Smooth muscle cell (in vitro differentiated cells): Measurements from ENCODE around the gene ROBO4. TPM values are rescaled to one million over a fixed set of nuclear protein-coding genes. Genes with fewer than 3 reads are reported as not detected.

Experiments used
- DNase-seq: peaks from one replicate; lab custom pipeline; 2025; ENCODE audit not compliant: unreplicated experiment; lab: John Stamatoyannopoulos, UW
- H2AFZ ChIP-seq: fragments of 200-600 bp; sonication (generic); 2 replicates; pipeline ENCODE4 v1.6.0; 2016; ENCODE audit warnings: antibody characterized with exemption, low read depth, mild to moderate bottlenecking
- H3F3A ChIP-seq: fragments of 200-600 bp; sonication (generic); 2 replicates; pipeline ENCODE4 v1.6.0; 2017; ENCODE audit warnings: antibody characterized with exemption, low read depth
- H3K27ac ChIP-seq: fragments of 200-600 bp; sonication (generic); 2 replicates; pipeline ENCODE4 v1.5.1; 2016; ENCODE audit warnings: low read depth, mild to moderate bottlenecking
- H3K27me3 ChIP-seq: fragments of 200-600 bp; sonication (generic); 2 replicates; pipeline ENCODE4 v1.6.1; 2016; ENCODE audit warnings: low read depth, mild to moderate bottlenecking
- H3K36me3 ChIP-seq: fragments of 200-600 bp; sonication (generic); 2 replicates; pipeline ENCODE4 v1.5.1; 2016; ENCODE audit warnings: low read depth
- H3K4me1 ChIP-seq: fragments of 200-600 bp; sonication (generic); 2 replicates; pipeline ENCODE4 v1.5.1; 2016; ENCODE audit warnings: low read depth
- H3K4me2 ChIP-seq: fragments of 200-600 bp; sonication (generic); 2 replicates; pipeline ENCODE4 v1.6.0; 2016; ENCODE audit warnings: mild to moderate bottlenecking
- H3K4me3 ChIP-seq: fragments of 200-600 bp; sonication (generic); 2 replicates; pipeline ENCODE4 v1.5.1; 2016; ENCODE audit warnings: mild to moderate bottlenecking
- H3K79me2 ChIP-seq: fragments of 200-600 bp; sonication (generic); 2 replicates; pipeline ENCODE4 v1.6.0; 2016; ENCODE audit warnings: low read depth, mild to moderate bottlenecking
- H3K9ac ChIP-seq: fragments of 200-600 bp; sonication (generic); 2 replicates; pipeline ENCODE4 v1.6.0; 2016; ENCODE audit warnings: low read depth
- H3K9me3 ChIP-seq: fragments of 200-600 bp; sonication (generic); replicated peaks from 2 replicates; pipeline ENCODE4 v1.5.1; 2016; ENCODE audit warnings: low read depth
- H4K20me1 ChIP-seq: fragments of 200-600 bp; sonication (generic); 2 replicates; pipeline ENCODE4 v1.6.0; 2016; ENCODE audit warnings: low read depth
- CTCF ChIP-seq: fragments of 200-600 bp; sonication (generic); IDR thresholded peaks from 2 replicates; pipeline ENCODE4 v1.5.1; 2017; ENCODE audit warnings: borderline replicate concordance, mild to moderate bottlenecking, antibody characterized with exemption; ENCODE audit not compliant: insufficient read depth, poor library complexity, severe bottlenecking
- WGBS: methylation state at CpG from one replicate; pipeline ENCODE4 v1.1.7; 2016; ENCODE audit warnings: low lambda C conversion rate; 5-methylcytosine and 5-hydroxymethylcytosine counted together
- polyA plus RNA-seq: library from polyadenylated mRNA; unstranded; fragments of >200 nt; fragmentation: Nextera tagmentation; extraction: Ambion mirVana; gene quantifications from 2 replicates; pipeline ENCODE4 v1.2.1, GENCODE V29; 2016
- total RNA-seq: library from RNA; depleted of rRNA; stranded (reverse); fragments of >200 nt; gene quantifications from 2 replicates; pipeline ENCODE4 v1.2.3, GENCODE V29; 2014

ROBO4 gene
- total and polyA plus RNA-seq, 2 experiments from 2014 or later: 0.40 TPM; not detected in 1

- Histone ChIP-seq H3K9ac (no peak within 1 kb of the TSS), H3K4me1 (peaks cover 28% of the 10 kb centered on the region), H3K79me2 (no peaks in the 10 kb centered on the region), H3K4me2 (peak within 1 kb of the TSS; percentile 63), H3K27me3 (peaks cover 100% of the 10 kb centered on the region), H2AFZ (no peak within 1 kb of the TSS), H3F3A (no peaks in the 10 kb centered on the region), H3K27ac (no peak within 1 kb of the TSS), H3K36me3 (no peaks in the 10 kb centered on the region), H3K4me3 (peak within 1 kb of the TSS; percentile 35), H3K9me3 (no peaks in the 10 kb centered on the region), H4K20me1 (no peaks in the 10 kb centered on the region)
- WGBS: 10% methylated on average over 50 of the region's 53 CpGs
- no peak for TF ChIP-seq CTCF
- DNase-seq: no peak
Measured at GRCh38 chr11:124865181-124865901, 32.3 kb downstream of the ROBO4 start, which contains the start of gene ROBO3. Gene ROBO3 (plus strand): TSS chr11:124865432. CDS start chr11:124865578, 146 bp downstream.

GRCh38 chr11:124864892-124865180 lies 32.8 kb downstream of the ROBO4 start:
- Histone ChIP-seq H3K4me1 (peaks cover 28% of the 10 kb centered on the region), H2AFZ (no peak overlapping the region), H4K20me1 (no peaks in the 10 kb centered on the region), H3K79me2 (no peaks in the 10 kb centered on the region), H3K27me3 (peaks cover 100% of the 10 kb centered on the region), H3F3A (no peaks in the 10 kb centered on the region), H3K9me3 (no peaks in the 10 kb centered on the region), H3K27ac (no peak overlapping the region), H3K4me2 (no peak overlapping the region), H3K36me3 (no peaks in the 10 kb centered on the region), H3K4me3 (no peak overlapping the region), H3K9ac (no peak overlapping the region)
- 15% methylated on average over 9 of the region's 9 CpGs for WGBS
- DNase-seq: no peak
- no peak for TF ChIP-seq CTCF

DNA sequence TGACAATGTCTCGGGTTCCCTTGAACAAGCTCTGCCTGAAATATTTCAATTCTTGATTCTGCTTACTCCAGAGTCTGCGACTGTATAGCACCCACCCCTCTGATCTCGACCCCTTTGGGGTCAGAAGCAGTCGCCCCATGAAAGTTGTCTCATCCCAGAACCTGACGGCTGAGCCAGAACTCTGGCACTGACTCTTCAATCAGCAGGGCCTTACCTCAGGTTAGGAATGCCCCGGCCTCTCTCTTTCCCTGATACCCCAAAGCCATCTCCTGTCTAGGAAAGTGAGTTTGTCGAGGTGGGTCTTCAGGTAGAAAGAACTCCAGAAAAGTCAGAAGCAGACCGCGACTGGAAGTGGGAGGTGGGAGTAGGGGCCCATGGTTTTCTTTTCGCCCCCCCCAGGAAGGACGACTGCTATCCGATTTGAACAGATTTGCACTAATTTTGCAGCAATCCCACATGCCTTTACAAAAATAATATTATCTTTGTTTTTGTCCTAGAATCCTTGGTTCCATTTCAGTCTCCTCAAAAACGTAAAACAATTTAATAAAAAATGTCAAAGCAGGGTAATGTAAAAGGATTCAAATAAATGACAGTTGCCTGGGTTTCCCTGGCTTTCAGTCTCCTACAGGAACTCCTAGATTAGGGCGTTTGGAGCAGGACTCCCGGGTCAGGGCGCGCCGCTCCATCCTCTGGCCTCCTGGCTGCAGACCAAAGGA lies 33.3 kb downstream of the ROBO4 start:
- Histone ChIP-seq H3K4me2 (no peak overlapping the region), H3K27me3 (peaks cover 100% of the 10 kb centered on the region), H3F3A (no peaks in the 10 kb centered on the region), H3K4me1 (peaks cover 28% of the 10 kb centered on the region), H3K27ac (no peak overlapping the region), H3K9ac (no peak overlapping the region), H2AFZ (no peak overlapping the region), H3K79me2 (no peaks in the 10 kb centered on the region), H3K9me3 (no peaks in the 10 kb centered on the region), H3K4me3 (no peak overlapping the region), H4K20me1 (no peaks in the 10 kb centered on the region), H3K36me3 (no peaks in the 10 kb centered on the region)
- no peak for DNase-seq
- 45% methylated on average over 18 of the region's 18 CpGs for WGBS
- TF ChIP-seq CTCF: no peak
